ENCODE results near the gene PARD6B. TPM values are rescaled to one million over a fixed set of nuclear protein-coding genes. Genes with fewer than 3 reads are reported as not detected.

Gene PARD6B
- total and polyA plus RNA-seq, 2 of the 13 experiments (the other 11 are each of a cell fraction or from before 2014, with no cell fraction given): 6.9 to 22.2 TPM

DNA sequence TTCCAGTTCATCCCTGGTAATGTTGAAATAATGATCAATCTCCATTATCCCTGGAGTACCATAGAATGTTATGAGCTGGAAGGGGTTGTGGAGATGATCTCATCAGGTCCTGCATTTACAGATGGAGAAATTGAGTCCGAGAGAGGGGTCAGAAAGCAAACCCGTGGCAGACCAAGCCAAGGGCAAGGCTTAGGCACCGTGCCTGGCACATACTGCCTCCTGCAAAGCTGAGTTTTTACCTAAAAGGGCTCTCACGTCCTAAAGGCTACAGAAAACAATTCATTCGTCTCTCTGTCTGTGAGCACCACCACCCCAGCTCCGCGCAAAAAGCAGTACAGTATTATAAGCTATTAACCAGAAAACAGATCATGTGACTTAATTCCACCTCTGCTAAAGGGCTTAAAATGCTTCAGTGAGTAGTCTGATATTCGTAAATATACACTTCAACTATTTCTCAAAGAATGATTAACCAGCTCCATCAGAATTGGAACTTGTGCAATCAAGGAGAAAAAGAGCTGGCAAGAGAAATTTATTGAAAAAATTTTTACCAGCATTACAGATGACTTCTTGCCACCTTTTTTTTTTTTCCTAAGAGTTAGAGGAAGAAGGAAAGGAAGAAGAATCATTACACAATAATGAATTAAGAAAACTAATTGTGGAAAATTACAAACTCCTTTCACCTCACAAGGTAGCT, 3.4 kb upstream of the PARD6B start (continued):
- TF ChIP-seq, protein P1, sequence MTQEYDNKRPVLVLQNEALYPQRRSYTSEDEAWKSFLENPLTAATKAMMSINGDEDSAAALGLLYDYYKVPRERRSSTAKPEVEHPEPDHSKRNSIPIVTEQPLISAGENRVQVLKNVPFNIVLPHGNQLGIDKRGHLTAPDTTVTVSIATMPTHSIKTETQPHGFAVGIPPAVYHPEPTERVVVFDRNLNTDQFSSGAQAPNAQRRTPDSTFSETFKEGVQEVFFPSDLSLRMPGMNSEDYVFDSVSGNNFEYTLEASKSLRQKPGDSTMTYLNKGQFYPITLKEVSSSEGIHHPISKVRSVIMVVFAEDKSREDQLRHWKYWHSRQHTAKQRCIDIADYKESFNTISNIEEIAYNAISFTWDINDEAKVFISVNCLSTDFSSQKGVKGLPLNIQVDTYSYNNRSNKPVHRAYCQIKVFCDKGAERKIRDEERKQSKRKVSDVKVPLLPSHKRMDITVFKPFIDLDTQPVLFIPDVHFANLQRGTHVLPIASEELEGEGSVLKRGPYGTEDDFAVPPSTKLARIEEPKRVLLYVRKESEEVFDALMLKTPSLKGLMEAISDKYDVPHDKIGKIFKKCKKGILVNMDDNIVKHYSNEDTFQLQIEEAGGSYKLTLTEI (CRISPR knock-in tag; conservative IDR thresholded peaks at IDR 0.05): no peak
- no peak for TF ChIP-seq ZNF577 (CRISPR knock-in tag; IDR thresholded peaks at IDR 0.05; ENCODE audit: borderline replicate concordance, low read depth)
- TF ChIP-seq YEATS4 (CRISPR knock-in tag; IDR thresholded peaks at IDR 0.05; ENCODE audit: borderline replicate concordance): 0 out of 2 replicates have a peak, but pooled peaks have one; percentile 26
- no peak for TF ChIP-seq ATF2 (CRISPR knock-in tag; IDR thresholded peaks at IDR 0.05)
- 0 out of 2 replicates have a peak, but pooled peaks have one; percentile 47 for TF ChIP-seq PAXIP1 (CRISPR knock-in tag; conservative IDR thresholded peaks at IDR 0.05)
- TF ChIP-seq AKAP8 (CRISPR knock-in tag; IDR thresholded peaks at IDR 0.05): no peak
- TF ChIP-seq ZFY (CRISPR knock-in tag; IDR thresholded peaks at IDR 0.05): no peak
- TF ChIP-seq TEAD3 (CRISPR knock-in tag; optimal IDR thresholded peaks at IDR 0.05; ENCODE audit: borderline replicate concordance): peak; percentile 48
- no peak for TF ChIP-seq ZSCAN25 (CRISPR knock-in tag; IDR thresholded peaks at IDR 0.05)
- TF ChIP-seq, protein P2, sequence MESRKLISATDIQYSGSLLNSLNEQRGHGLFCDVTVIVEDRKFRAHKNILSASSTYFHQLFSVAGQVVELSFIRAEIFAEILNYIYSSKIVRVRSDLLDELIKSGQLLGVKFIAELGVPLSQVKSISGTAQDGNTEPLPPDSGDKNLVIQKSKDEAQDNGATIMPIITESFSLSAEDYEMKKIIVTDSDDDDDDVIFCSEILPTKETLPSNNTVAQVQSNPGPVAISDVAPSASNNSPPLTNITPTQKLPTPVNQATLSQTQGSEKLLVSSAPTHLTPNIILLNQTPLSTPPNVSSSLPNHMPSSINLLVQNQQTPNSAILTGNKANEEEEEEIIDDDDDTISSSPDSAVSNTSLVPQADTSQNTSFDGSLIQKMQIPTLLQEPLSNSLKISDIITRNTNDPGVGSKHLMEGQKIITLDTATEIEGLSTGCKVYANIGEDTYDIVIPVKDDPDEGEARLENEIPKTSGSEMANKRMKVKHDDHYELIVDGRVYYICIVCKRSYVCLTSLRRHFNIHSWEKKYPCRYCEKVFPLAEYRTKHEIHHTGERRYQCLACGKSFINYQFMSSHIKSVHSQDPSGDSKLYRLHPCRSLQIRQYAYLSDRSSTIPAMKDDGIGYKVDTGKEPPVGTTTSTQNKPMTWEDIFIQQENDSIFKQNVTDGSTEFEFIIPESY (CRISPR knock-in tag; IDR thresholded peaks at IDR 0.05): no peak
- TF ChIP-seq TCF7 (IDR thresholded peaks at IDR 0.05; ENCODE audit: low read depth): no peak
- TF ChIP-seq TIGD3 (CRISPR knock-in tag; IDR thresholded peaks at IDR 0.05; ENCODE audit: borderline replicate concordance): no peak
- TF ChIP-seq ZNF800 (CRISPR knock-in tag; IDR thresholded peaks at IDR 0.05): peak; percentile 29; the same call in 1 of the 2 replicates
- TF ChIP-seq GZF1 (CRISPR knock-in tag; IDR thresholded peaks at IDR 0.05): no peak
- 0 out of 2 replicates have a peak, but pooled peaks have one; percentile 3 for TF ChIP-seq ZNF180 (CRISPR knock-in tag; IDR thresholded peaks at IDR 0.05; ENCODE audit: borderline replicate concordance, low read depth)
- peak; percentile 89 for TF ChIP-seq CEBPB (IDR thresholded peaks at IDR 0.05; ENCODE audit: borderline replicate concordance, low read depth, low read length)

All from HepG2 (cell line).